Gastrocnemius medialis (tissue), 4 donors: ENCODE results near the gene WWP2.

Experiments used
- POLR2A ChIP-seq, 2 donors: fragments of 450-650 bp; IDR thresholded peaks; one replicate each; pipeline ENCODE4 v1.6.1; 2017; ENCODE audit warnings: antibody characterized with exemption in 2 of 2, mild to moderate bottlenecking in 2 of 2, moderate library complexity in 2 of 2
- TF ChIP-seq, protein P1 (sequence below), 5 experiments: fragments of 450-650 bp in 3 of 5; fragments of 200-600 bp in 2 of 5; sonication (generic) in 2 of 5; IDR thresholded peaks in 4 of 5; conservative IDR thresholded peaks in 1 of 5; 1 replicate in 4 of 5; 2 replicates in 1 of 5; pipeline ENCODE4 v1.5.1; 2016 to 2019; ENCODE audit warnings: antibody characterized with exemption in 5 of 5, mild to moderate bottlenecking in 3 of 5, moderate library complexity in 3 of 5

DNA sequence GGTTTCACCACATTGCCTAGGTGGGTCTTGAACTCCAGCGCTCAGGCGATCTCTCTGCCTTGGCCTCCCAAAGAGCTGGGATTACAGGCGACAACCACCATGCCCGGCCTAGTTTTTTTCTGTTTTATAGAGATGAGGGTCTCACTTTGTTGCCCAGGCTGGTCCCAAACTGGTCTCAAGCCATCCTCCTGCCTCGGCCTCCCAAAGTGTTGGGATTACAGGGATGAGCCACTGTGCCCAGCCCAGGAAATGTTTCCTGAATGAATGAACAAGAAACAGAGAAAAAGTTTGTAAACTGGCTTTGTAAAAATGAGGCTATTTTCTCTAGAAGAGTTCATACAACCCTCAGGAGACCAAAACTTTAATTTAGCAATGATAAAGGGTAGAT lies 68.0 kb downstream of the WWP2 start:
- TF ChIP-seq, protein P1, sequence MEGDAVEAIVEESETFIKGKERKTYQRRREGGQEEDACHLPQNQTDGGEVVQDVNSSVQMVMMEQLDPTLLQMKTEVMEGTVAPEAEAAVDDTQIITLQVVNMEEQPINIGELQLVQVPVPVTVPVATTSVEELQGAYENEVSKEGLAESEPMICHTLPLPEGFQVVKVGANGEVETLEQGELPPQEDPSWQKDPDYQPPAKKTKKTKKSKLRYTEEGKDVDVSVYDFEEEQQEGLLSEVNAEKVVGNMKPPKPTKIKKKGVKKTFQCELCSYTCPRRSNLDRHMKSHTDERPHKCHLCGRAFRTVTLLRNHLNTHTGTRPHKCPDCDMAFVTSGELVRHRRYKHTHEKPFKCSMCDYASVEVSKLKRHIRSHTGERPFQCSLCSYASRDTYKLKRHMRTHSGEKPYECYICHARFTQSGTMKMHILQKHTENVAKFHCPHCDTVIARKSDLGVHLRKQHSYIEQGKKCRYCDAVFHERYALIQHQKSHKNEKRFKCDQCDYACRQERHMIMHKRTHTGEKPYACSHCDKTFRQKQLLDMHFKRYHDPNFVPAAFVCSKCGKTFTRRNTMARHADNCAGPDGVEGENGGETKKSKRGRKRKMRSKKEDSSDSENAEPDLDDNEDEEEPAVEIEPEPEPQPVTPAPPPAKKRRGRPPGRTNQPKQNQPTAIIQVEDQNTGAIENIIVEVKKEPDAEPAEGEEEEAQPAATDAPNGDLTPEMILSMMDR (IDR thresholded peaks at IDR 0.05 in 4 of 5, conservative IDR thresholded peaks at IDR 0.05 in 1 of 5), result no peak
- TF ChIP-seq POLR2A (IDR thresholded peaks at IDR 0.05), result no peak
